ENCODE results near the gene VEZF1. TPM values are rescaled to one million over a fixed set of nuclear protein-coding genes. Genes with fewer than 3 reads are reported as not detected.

VEZF1 gene
- total RNA-seq, 1 donor: 51.8 TPM

- peak; percentile 36 for DNase-seq (ENCODE audit: low read depth)
- H3K4me3 ChIP-seq (ENCODE audit: low read depth, low read length): no peak overlapping the region
- no peak for TF ChIP-seq CTCF (IDR thresholded peaks at IDR 0.05; ENCODE audit: insufficient read depth, low read depth, low read length)
Measured at GRCh38 chr17:57938061-57938502, 50.0 kb downstream of the VEZF1 start.

- DNase-seq (ENCODE audit: low read depth): no peak
- TF ChIP-seq CTCF (IDR thresholded peaks at IDR 0.05; ENCODE audit: insufficient read depth, low read depth, low read length): no peak
- no peak overlapping the region for H3K4me3 ChIP-seq (ENCODE audit: low read depth, low read length)
Measured at GRCh38 chr17:57937492-57937891, 50.6 kb downstream of the VEZF1 start.

GRCh38 chr17:57935833-57936807 lies 51.9 kb downstream of the VEZF1 start:
- TF ChIP-seq CTCF (IDR thresholded peaks at IDR 0.05; ENCODE audit: insufficient read depth, low read depth, low read length): no peak
- H3K4me3 ChIP-seq (ENCODE audit: low read depth, low read length): no peak overlapping the region
- peak; percentile 78 for DNase-seq (ENCODE audit: low read depth)

GRCh38 chr17:57931488-57932137 lies 56.4 kb downstream of the VEZF1 start:
- TF ChIP-seq CTCF (IDR thresholded peaks at IDR 0.05; ENCODE audit: insufficient read depth, low read depth, low read length): no peak
- no peak for DNase-seq (ENCODE audit: low read depth)
- no peak overlapping the region for H3K4me3 ChIP-seq (ENCODE audit: low read depth, low read length)

GRCh38 chr17:57930239-57930638 lies 57.8 kb downstream of the VEZF1 start:
- no peak for DNase-seq (ENCODE audit: low read depth)
- no peak for TF ChIP-seq CTCF (IDR thresholded peaks at IDR 0.05; ENCODE audit: insufficient read depth, low read depth, low read length)
- H3K4me3 ChIP-seq (ENCODE audit: low read depth, low read length): no peak overlapping the region

- no peak overlapping the region for H3K4me3 ChIP-seq (ENCODE audit: low read depth, low read length)
- no peak for TF ChIP-seq CTCF (IDR thresholded peaks at IDR 0.05; ENCODE audit: insufficient read depth, low read depth, low read length)
- DNase-seq (ENCODE audit: low read depth): no peak
Measured at GRCh38 chr17:57929386-57929785, 58.7 kb downstream of the VEZF1 start.
